ENCODE measurements around the gene HES4.

GRCh38 chr1:1043921-1044320, 44.0 kb upstream of the HES4 start:
- TF ChIP-seq CTCF (IDR thresholded peaks at IDR 0.05) (no peak), EP300 (IDR thresholded peaks at IDR 0.05) (no peak), POLR2AphosphoS5 (IDR thresholded peaks at IDR 0.05) (no peak)
